Kidney epithelial cell (primary cell): ENCODE results near the gene OR51V1. TPM values are rescaled to one million over a fixed set of nuclear protein-coding genes. Genes with fewer than 3 reads are reported as not detected.

ENCODE experiments used
- DNase-seq: peaks from one replicate; pipeline ENCODE4 v3.0.0-alpha.2; 2010; ENCODE audit warnings: low read depth
- H3K27me3 ChIP-seq: 2 replicates; pipeline ENCODE4 v1.6.0; 2011; ENCODE audit warnings: low read length; ENCODE audit not compliant: control insufficient read depth, insufficient read depth
- H3K36me3 ChIP-seq: 2 replicates; pipeline ENCODE4 v1.5.1; 2011; ENCODE audit warnings: low read length; ENCODE audit not compliant: control insufficient read depth, insufficient read depth
- H3K4me3 ChIP-seq: 2 replicates; pipeline ENCODE4 v1.5.1; 2011; ENCODE audit warnings: low read depth, mild to moderate bottlenecking, control low read depth, low read length
- CTCF ChIP-seq: IDR thresholded peaks from 2 replicates; pipeline ENCODE4 v1.5.1; 2011; ENCODE audit warnings: mild to moderate bottlenecking, moderate library complexity, low read length, control low read depth, inconsistent platforms; ENCODE audit not compliant: insufficient read depth, poor library complexity, severe bottlenecking
- total RNA-seq: library from RNA; depleted of rRNA; stranded (reverse); fragments of >200 nt; gene quantifications from 2 replicates; pipeline ENCODE4 v1.2.3, GENCODE V29; 2015

OR51V1 gene
- total RNA-seq, 1 donor from 2014 or later: not detected

GRCh38 chr11:5228124-5228523 is 27.6 kb upstream of the OR51V1 start:
- Histone ChIP-seq H3K27me3 (no peaks in the 10 kb centered on the region), H3K4me3 (no peak overlapping the region), H3K36me3 (no peaks in the 10 kb centered on the region)
- TF ChIP-seq CTCF: no peak
- no peak for DNase-seq

GRCh38 chr11:5227681-5228080 is 27.2 kb upstream of the OR51V1 start:
- no peak for DNase-seq
- Histone ChIP-seq H3K27me3 (no peaks in the 10 kb centered on the region), H3K36me3 (no peaks in the 10 kb centered on the region), H3K4me3 (no peak overlapping the region)
- TF ChIP-seq CTCF: no peak

- DNase-seq: no peak
- TF ChIP-seq CTCF: no peak
- no peaks in the 10 kb centered on the region for H3K27me3 ChIP-seq
- no peaks in the 10 kb centered on the region for H3K36me3 ChIP-seq
- no peak within 1 kb of the TSS for H3K4me3 ChIP-seq
Observed at GRCh38 chr11:5226732-5227310, 26.3 kb upstream of the OR51V1 start, which contains the start of gene HBB. Gene HBB, minus strand, starts transcription at chr11:5227071. Its CDS starts 50 bp downstream, at chr11:5227021.

GRCh38 chr11:5225480-5225871 is 25.0 kb upstream of the OR51V1 start:
- H3K27me3 ChIP-seq: no peaks in the 10 kb centered on the region
- no peak for TF ChIP-seq CTCF
- no peak overlapping the region for H3K4me3 ChIP-seq
- H3K36me3 ChIP-seq: no peaks in the 10 kb centered on the region
- DNase-seq: no peak

- no peak overlapping the region for H3K4me3 ChIP-seq
- H3K36me3 ChIP-seq: no peaks in the 10 kb centered on the region
- no peaks in the 10 kb centered on the region for H3K27me3 ChIP-seq
- DNase-seq: no peak
- TF ChIP-seq CTCF: no peak
Observed at GRCh38 chr11:5224538-5225479, 24.3 kb upstream of the OR51V1 start.
